Neural cell (in vitro differentiated cells): ENCODE measurements around the gene PODXL2. TPM values are rescaled to one million over a fixed set of nuclear protein-coding genes. Genes with fewer than 3 reads are reported as not detected.

Experiments used
- H2AFZ ChIP-seq: fragments of 200-600, 300-800 bp; sonication (generic), shearing (Covaris generic); 2 replicates; pipeline ENCODE4 v1.6.0; 2014; ENCODE audit warnings: low read depth, mild to moderate bottlenecking, antibody characterized with exemption, low read length, moderate library complexity
- H3F3A ChIP-seq: fragments of 200-600 bp; shearing (Covaris generic); 2 replicates; pipeline ENCODE4 v1.6.1; 2016; ENCODE audit warnings: mild to moderate bottlenecking, moderate library complexity, mixed read lengths, antibody characterized with exemption, low read length; ENCODE audit not compliant: insufficient read depth, poor library complexity, severe bottlenecking
- H3K27ac ChIP-seq: fragments of 200-600, 300-800 bp; sonication (generic), shearing (Covaris generic); 2 replicates; pipeline ENCODE4 v1.5.1; 2014; ENCODE audit warnings: mild to moderate bottlenecking, low read length, moderate library complexity
- H3K27me3 ChIP-seq: fragments of 300-800, 200-600 bp; sonication (generic), shearing (Covaris generic); 2 replicates; pipeline ENCODE4 v1.6.0; 2014; ENCODE audit warnings: mild to moderate bottlenecking, low read depth, low read length, moderate library complexity; ENCODE audit not compliant: insufficient read depth
- H3K36me3 ChIP-seq: fragments of 300-800, 200-600 bp; sonication (generic), shearing (Covaris generic); 2 replicates; pipeline ENCODE4 v1.5.1; 2014; ENCODE audit warnings: mild to moderate bottlenecking, antibody characterized with exemption, low read length, moderate library complexity; ENCODE audit not compliant: insufficient read depth
- H3K4me2 ChIP-seq: fragments of 300-800, 200-600 bp; sonication (generic), shearing (Covaris generic); 2 replicates; pipeline ENCODE4 v1.6.0; 2014; ENCODE audit warnings: mild to moderate bottlenecking, low read length
- H3K4me3 ChIP-seq: fragments of 300-800, 200-600 bp; sonication (generic), shearing (Covaris generic); 2 replicates; pipeline ENCODE4 v1.5.1; 2014; ENCODE audit warnings: mild to moderate bottlenecking, low read length, moderate library complexity
- H3K79me2 ChIP-seq: fragments of 200-600 bp; shearing (Covaris generic); replicated peaks from 2 replicates; pipeline ENCODE4 v1.6.0; 2014; ENCODE audit warnings: mild to moderate bottlenecking, low read length, moderate library complexity; ENCODE audit not compliant: insufficient read depth
- H3K9ac ChIP-seq: fragments of 300-800, 200-600 bp; sonication (generic), shearing (Covaris generic); 2 replicates; pipeline ENCODE4 v1.6.1; 2016; ENCODE audit warnings: mild to moderate bottlenecking, low read length, mixed read lengths
- H3K9me2 ChIP-seq: fragments of 200-600 bp; shearing (Covaris generic); 2 replicates; pipeline ENCODE4 v1.6.1; 2016; ENCODE audit warnings: mild to moderate bottlenecking, low read length, mixed read lengths; ENCODE audit not compliant: insufficient read depth
- H3K9me3 ChIP-seq: fragments of 200-600, 300-800 bp; sonication (generic), shearing (Covaris generic); 2 replicates; pipeline ENCODE4 v1.6.1; 2016; ENCODE audit warnings: mild to moderate bottlenecking, mixed run types, low read length, moderate library complexity, mixed read lengths
- H4K20me1 ChIP-seq: fragments of 200-600 bp; shearing (Covaris generic); 2 replicates; pipeline ENCODE4 v1.6.1; 2016; ENCODE audit warnings: mild to moderate bottlenecking, mixed run types; ENCODE audit not compliant: insufficient read depth
- EP300 ChIP-seq: fragments of 450-650 bp; conservative IDR thresholded peaks from 2 replicates; pipeline ENCODE4 v1.6.1; 2014; ENCODE audit warnings: antibody characterized with exemption, mild to moderate bottlenecking, moderate library complexity; ENCODE audit not compliant: poor library complexity, severe bottlenecking
- EZH2 ChIP-seq: fragments of 200-600, 300-800 bp; shearing (Covaris generic), sonication (generic); IDR thresholded peaks from 2 replicates; pipeline ENCODE4 v1.6.1; 2014; ENCODE audit warnings: antibody characterized with exemption, low read length, borderline replicate concordance, mild to moderate bottlenecking; ENCODE audit not compliant: insufficient read depth, poor library complexity, severe bottlenecking
- MXI1 ChIP-seq: fragments of 450-650 bp; conservative IDR thresholded peaks from 2 replicates; pipeline ENCODE4 v1.6.1; 2014; ENCODE audit warnings: antibody characterized with exemption, mild to moderate bottlenecking; ENCODE audit not compliant: poor library complexity, severe bottlenecking
- POLR2AphosphoS5 ChIP-seq: IDR thresholded peaks from 2 replicates; pipeline ENCODE4 v1.6.1; 2012
- RAD21 ChIP-seq: fragments of 450-650 bp; conservative IDR thresholded peaks from 2 replicates; pipeline ENCODE4 v1.6.1; 2014; ENCODE audit warnings: antibody characterized with exemption, mild to moderate bottlenecking, moderate library complexity
- SMC3 ChIP-seq: fragments of 450-650 bp; conservative IDR thresholded peaks from 2 replicates; pipeline ENCODE4 v1.6.1; 2014; ENCODE audit warnings: antibody characterized with exemption, mild to moderate bottlenecking, moderate library complexity; ENCODE audit not compliant: poor library complexity
- TAF1 ChIP-seq: IDR thresholded peaks from 2 replicates; pipeline ENCODE4 v1.6.1; 2012; ENCODE audit warnings: low read depth
- polyA plus RNA-seq: library from polyadenylated mRNA; depleted of rRNA; stranded (reverse); fragments of >200 nt; gene quantifications from 2 replicates; pipeline ENCODE4 v1.2.3, GENCODE V29; 2014
- TF ChIP-seq, protein P1 (sequence below): fragments of 450-650 bp; IDR thresholded peaks from 2 replicates; pipeline ENCODE4 v1.5.1; 2014; ENCODE audit warnings: antibody characterized with exemption, mild to moderate bottlenecking, moderate library complexity; ENCODE audit not compliant: poor library complexity, severe bottlenecking
- TF ChIP-seq, protein P2 (sequence below): IDR thresholded peaks from 2 replicates; pipeline ENCODE4 v1.6.1; 2012; ENCODE audit warnings: borderline replicate concordance

The PODXL2 gene
- polyA plus RNA-seq, 1 donor from 2014 or later: 266 TPM

GRCh38 chr3:127666676-127667075, 37.7 kb downstream of the PODXL2 start:
- H3K36me3 ChIP-seq: peaks cover 3% of the 10 kb centered on the region
- no peak for TF ChIP-seq EZH2
- TF ChIP-seq, protein P1, sequence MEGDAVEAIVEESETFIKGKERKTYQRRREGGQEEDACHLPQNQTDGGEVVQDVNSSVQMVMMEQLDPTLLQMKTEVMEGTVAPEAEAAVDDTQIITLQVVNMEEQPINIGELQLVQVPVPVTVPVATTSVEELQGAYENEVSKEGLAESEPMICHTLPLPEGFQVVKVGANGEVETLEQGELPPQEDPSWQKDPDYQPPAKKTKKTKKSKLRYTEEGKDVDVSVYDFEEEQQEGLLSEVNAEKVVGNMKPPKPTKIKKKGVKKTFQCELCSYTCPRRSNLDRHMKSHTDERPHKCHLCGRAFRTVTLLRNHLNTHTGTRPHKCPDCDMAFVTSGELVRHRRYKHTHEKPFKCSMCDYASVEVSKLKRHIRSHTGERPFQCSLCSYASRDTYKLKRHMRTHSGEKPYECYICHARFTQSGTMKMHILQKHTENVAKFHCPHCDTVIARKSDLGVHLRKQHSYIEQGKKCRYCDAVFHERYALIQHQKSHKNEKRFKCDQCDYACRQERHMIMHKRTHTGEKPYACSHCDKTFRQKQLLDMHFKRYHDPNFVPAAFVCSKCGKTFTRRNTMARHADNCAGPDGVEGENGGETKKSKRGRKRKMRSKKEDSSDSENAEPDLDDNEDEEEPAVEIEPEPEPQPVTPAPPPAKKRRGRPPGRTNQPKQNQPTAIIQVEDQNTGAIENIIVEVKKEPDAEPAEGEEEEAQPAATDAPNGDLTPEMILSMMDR: no peak
- TF ChIP-seq, protein P2, sequence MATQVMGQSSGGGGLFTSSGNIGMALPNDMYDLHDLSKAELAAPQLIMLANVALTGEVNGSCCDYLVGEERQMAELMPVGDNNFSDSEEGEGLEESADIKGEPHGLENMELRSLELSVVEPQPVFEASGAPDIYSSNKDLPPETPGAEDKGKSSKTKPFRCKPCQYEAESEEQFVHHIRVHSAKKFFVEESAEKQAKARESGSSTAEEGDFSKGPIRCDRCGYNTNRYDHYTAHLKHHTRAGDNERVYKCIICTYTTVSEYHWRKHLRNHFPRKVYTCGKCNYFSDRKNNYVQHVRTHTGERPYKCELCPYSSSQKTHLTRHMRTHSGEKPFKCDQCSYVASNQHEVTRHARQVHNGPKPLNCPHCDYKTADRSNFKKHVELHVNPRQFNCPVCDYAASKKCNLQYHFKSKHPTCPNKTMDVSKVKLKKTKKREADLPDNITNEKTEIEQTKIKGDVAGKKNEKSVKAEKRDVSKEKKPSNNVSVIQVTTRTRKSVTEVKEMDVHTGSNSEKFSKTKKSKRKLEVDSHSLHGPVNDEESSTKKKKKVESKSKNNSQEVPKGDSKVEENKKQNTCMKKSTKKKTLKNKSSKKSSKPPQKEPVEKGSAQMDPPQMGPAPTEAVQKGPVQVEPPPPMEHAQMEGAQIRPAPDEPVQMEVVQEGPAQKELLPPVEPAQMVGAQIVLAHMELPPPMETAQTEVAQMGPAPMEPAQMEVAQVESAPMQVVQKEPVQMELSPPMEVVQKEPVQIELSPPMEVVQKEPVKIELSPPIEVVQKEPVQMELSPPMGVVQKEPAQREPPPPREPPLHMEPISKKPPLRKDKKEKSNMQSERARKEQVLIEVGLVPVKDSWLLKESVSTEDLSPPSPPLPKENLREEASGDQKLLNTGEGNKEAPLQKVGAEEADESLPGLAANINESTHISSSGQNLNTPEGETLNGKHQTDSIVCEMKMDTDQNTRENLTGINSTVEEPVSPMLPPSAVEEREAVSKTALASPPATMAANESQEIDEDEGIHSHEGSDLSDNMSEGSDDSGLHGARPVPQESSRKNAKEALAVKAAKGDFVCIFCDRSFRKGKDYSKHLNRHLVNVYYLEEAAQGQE: no peak
- no peak for TF ChIP-seq RAD21
- TF ChIP-seq MXI1: no peak
- TF ChIP-seq SMC3: no peak
- TF ChIP-seq EP300: no peak
- no peak for TF ChIP-seq TAF1
- no peak for TF ChIP-seq POLR2AphosphoS5
- no peak overlapping the region for H3K27ac ChIP-seq

GRCh38 chr3:127667119-127667681, 38.2 kb downstream of the PODXL2 start:
- Histone ChIP-seq H2AFZ (no peak overlapping the region), H3F3A (no peaks in the 10 kb centered on the region), H3K9me2 (no peaks in the 10 kb centered on the region), H4K20me1 (no peaks in the 10 kb centered on the region), H3K9me3 (no peaks in the 10 kb centered on the region), H3K4me2 (no peak overlapping the region), H3K27ac (no peak overlapping the region), H3K79me2 (no peaks in the 10 kb centered on the region), H3K27me3 (no peaks in the 10 kb centered on the region), H3K4me3 (no peak overlapping the region), H3K36me3 (peaks cover 3% of the 10 kb centered on the region), H3K9ac (no peak overlapping the region)
- TF ChIP-seq EP300: no peak
- TF ChIP-seq, protein P2: no peak
- no peak for TF ChIP-seq SMC3
- TF ChIP-seq POLR2AphosphoS5: no peak
- TF ChIP-seq, protein P1: no peak
- no peak for TF ChIP-seq MXI1
- TF ChIP-seq RAD21: no peak
- no peak for TF ChIP-seq EZH2
- no peak for TF ChIP-seq TAF1

More at GRCh38 chr3:127666676-127667075, 37.7 kb downstream of the PODXL2 start:
- Histone ChIP-seq H2AFZ (no peak overlapping the region), H3K27me3 (no peaks in the 10 kb centered on the region), H3F3A (no peaks in the 10 kb centered on the region), H4K20me1 (no peaks in the 10 kb centered on the region), H3K9me3 (no peaks in the 10 kb centered on the region), H3K9me2 (no peaks in the 10 kb centered on the region), H3K79me2 (no peaks in the 10 kb centered on the region), H3K4me2 (no peak overlapping the region), H3K9ac (no peak overlapping the region), H3K4me3 (no peak overlapping the region)
